A549 (cell line): ENCODE results near the gene ETV3. TPM values are rescaled to one million over a fixed set of nuclear protein-coding genes. Genes with fewer than 3 reads are reported as not detected.

Experiments used
- ATAC-seq, 2 experiments: fragments of 200-7000 bp in 1 of 2; fragments of >200 bp in 1 of 2; cut with Nextera tagmentation in 1 of 2; cut with Tn5 transposase in 1 of 2; 3 replicates each; pipeline versions ENCODE4 v1.8.0 to v1.9.1; 2018 to 2020; ENCODE audit warnings: mild to moderate bottlenecking in 1 of 2, moderate library complexity in 1 of 2
- CTCF ChIA-PET: fragments of 300-600 bp; sonication (Branson Sonifier 250); formaldehyde crosslinking; extraction: SDS; loops from one replicate; lab custom pipeline; 2021; ENCODE audit warnings: antibody characterized with exemption, inconsistent platforms; lab: Yijun Ruan, JAX
- POLR2A ChIA-PET: fragments of 350-600 bp; formaldehyde crosslinking; extraction: SDS; loops from one replicate; lab custom pipeline; 2021; ENCODE audit warnings: antibody characterized with exemption, inconsistent platforms; lab: Yijun Ruan, JAX
- DNase-seq, 2 experiments: peaks; one replicate each; pipeline versions ENCODE4 v3.0.0 to v3.0.0-alpha.2; 2011 to 2016; ENCODE audit warnings: low read depth in 1 of 2, low spot score in 1 of 2
- FAIRE-seq: peaks from 2 replicates; lab custom pipeline; 2011; peaks lifted over from hg19 to GRCh38; lab: Jason Lieb, UNC
- H3K27ac ChIP-seq, 2 experiments: fragments of >200 bp; sonication (Bioruptor Twin); formaldehyde crosslinking; 3 replicates each; pipeline ENCODE4 v1.5.1; 2016 to 2017
- H3K4me1 ChIP-seq: fragments of >200 bp; sonication (Bioruptor Twin); formaldehyde crosslinking; 3 replicates; pipeline ENCODE4 v1.6.1; 2016
- H3K4me2 ChIP-seq: fragments of >200 bp; sonication (Bioruptor Twin); formaldehyde crosslinking; 3 replicates; pipeline ENCODE4 v1.6.1; 2016
- H3K4me3 ChIP-seq: fragments of >200 bp; sonication (Bioruptor Twin); formaldehyde crosslinking; 3 replicates; pipeline ENCODE4 v1.5.1; 2016
- H3K9me3 ChIP-seq: fragments of >200 bp; sonication (Bioruptor Twin); formaldehyde crosslinking; 3 replicates; pipeline ENCODE4 v1.6.1; 2016
- BCL3 ChIP-seq: fragments of >200 bp; sonication (Bioruptor Twin); formaldehyde crosslinking; IDR thresholded peaks from 3 replicates; pipeline ENCODE4 v1.6.1; 2016
- CEBPB ChIP-seq, 2 experiments: fragments of >200 bp in 1 of 2; sonication (Bioruptor Twin) in 1 of 2; formaldehyde crosslinking in 1 of 2; IDR thresholded peaks; 2 replicates each; pipeline ENCODE4 v1.6.1; 2012 to 2016
- CHD2 ChIP-seq: fragments of 150-350 bp; IDR thresholded peaks from 2 replicates; pipeline ENCODE4 v1.6.1; 2014; ENCODE audit warnings: low read length; ENCODE audit not compliant: partially characterized antibody
- CHD4 ChIP-seq: fragments of 200-600 bp; sonication (generic); IDR thresholded peaks from 2 replicates; pipeline ENCODE4 v1.6.1; 2016; ENCODE audit warnings: antibody characterized with exemption, mild to moderate bottlenecking, borderline replicate concordance
- CTCF ChIP-seq: fragments of >200 bp; sonication (Bioruptor Twin); formaldehyde crosslinking; IDR thresholded peaks from 3 replicates; pipeline ENCODE4 v1.5.1; 2016
- FOSL2 ChIP-seq, 2 experiments: fragments of 450-650 bp in 1 of 2; fragments of >200 bp in 1 of 2; sonication (Bioruptor Twin) in 1 of 2; formaldehyde crosslinking; IDR thresholded peaks; 2 replicates each; pipeline versions ENCODE4 v1.5.0 to v1.6.1; 2016 to 2020; ENCODE audit warnings: mild to moderate bottlenecking in 1 of 2, moderate library complexity in 1 of 2
- FOXS1 ChIP-seq: fragments of 250-450 bp; sonication (Bioruptor Pico); IDR thresholded peaks from 2 replicates; pipeline ENCODE4 v1.5.0; 2020; ENCODE audit warnings: mild to moderate bottlenecking, moderate library complexity
- GATA3 ChIP-seq: IDR thresholded peaks from 2 replicates; pipeline ENCODE4 v1.6.1; 2012; ENCODE audit warnings: borderline replicate concordance
- HES2 ChIP-seq: fragments of >200 bp; sonication (Bioruptor Twin); formaldehyde crosslinking; IDR thresholded peaks from 2 replicates; pipeline ENCODE4 v1.6.1; 2016
- HEYL ChIP-seq: fragments of 250-450 bp; sonication (Bioruptor Pico); IDR thresholded peaks from 2 replicates; pipeline ENCODE4 v1.8.0; 2021; ENCODE audit warnings: mild to moderate bottlenecking, moderate library complexity
- HOXA7 ChIP-seq: fragments of 250-450 bp; sonication (Bioruptor Pico); IDR thresholded peaks from 2 replicates; pipeline ENCODE4 v1.5.0; 2020; ENCODE audit warnings: mild to moderate bottlenecking, moderate library complexity
- HOXB13 ChIP-seq: fragments of 250-450 bp; sonication (Bioruptor Pico); IDR thresholded peaks from 2 replicates; pipeline ENCODE4 v1.5.0; 2020; ENCODE audit warnings: low read depth, mild to moderate bottlenecking, moderate library complexity
- JUN ChIP-seq, 2 experiments: fragments of >200 bp; sonication (Bioruptor Twin); formaldehyde crosslinking; IDR thresholded peaks; 2 replicates in 1 of 2; 3 replicates in 1 of 2; pipeline ENCODE4 v1.6.1; 2016 to 2017
- NPAS2 ChIP-seq: fragments of 250-450 bp; sonication (Bioruptor Pico); IDR thresholded peaks from 2 replicates; pipeline ENCODE4 v1.8.0; 2022; ENCODE audit warnings: mild to moderate bottlenecking, moderate library complexity, borderline replicate concordance
- POLR2A ChIP-seq: IDR thresholded peaks from 2 replicates; pipeline ENCODE4 v1.6.1; 2012; ENCODE audit warnings: mild to moderate bottlenecking, low read length
- SREBF2 ChIP-seq: fragments of 450-650 bp; IDR thresholded peaks from 2 replicates; pipeline ENCODE4 v1.6.1; 2014; ENCODE audit warnings: mild to moderate bottlenecking, moderate library complexity
- ZFP36 ChIP-seq: fragments of 450-650 bp; IDR thresholded peaks from 2 replicates; pipeline ENCODE4 v1.6.1; 2014; ENCODE audit warnings: borderline replicate concordance; ENCODE audit not compliant: partially characterized antibody
- ZSCAN20 ChIP-seq: fragments of 250-450 bp; sonication (Bioruptor Pico); IDR thresholded peaks from 2 replicates; pipeline ENCODE4 v1.8.0; 2022; ENCODE audit warnings: mild to moderate bottlenecking, moderate library complexity
- WGBS: methylation state at CpG from one replicate; pipeline ENCODE4 v1.1.6; 2017; ENCODE audit errors: missing lambda C conversion rate; 5-methylcytosine and 5-hydroxymethylcytosine counted together
- polyA plus RNA-seq, 4 experiments: library from polyadenylated mRNA; depleted of rRNA in 3 of 4; stranded (reverse); fragments of >200 nt; fragmentation: RNase III in 1 of 4; extraction: RNeasy Plus Mini Kit Qiagen cat#74134 plus additional on column Dnase treatment in 1 of 4; gene quantifications; 2 replicates in 3 of 4; 3 replicates in 1 of 4; pipeline ENCODE4 v1.2.3, GENCODE V29; 2011 to 2017

ETV3 gene
- polyA plus RNA-seq, 2 of the 4 experiments (the other 2 are of a cell fraction): 11.1 to 14.5 TPM

- TF ChIP-seq HES2: no peak
Measured at GRCh38 chr1:157106813-157107189, 31.4 kb downstream of the ETV3 start (continued).

GRCh38 chr1:157105988-157106812, 32.0 kb downstream of the ETV3 start:
- H3K27ac ChIP-seq: peak overlapping the region; percentile 24 to 73; a peak in 4 of 6 replicates
- TF ChIP-seq HEYL: no peak
- no peak for TF ChIP-seq HOXB13 (CRISPR knock-in tag)
- no peak for TF ChIP-seq ZSCAN20 (CRISPR knock-in tag)
- no peak for TF ChIP-seq CEBPB (IDR thresholded peaks at IDR 0.05)
- TF ChIP-seq CTCF: no peak
- no peak for TF ChIP-seq FOSL2 (IDR thresholded peaks at IDR 0.05)
- TF ChIP-seq FOSL2 (CRISPR knock-in tag; IDR thresholded peaks at IDR 0.05): peak; percentile 13; the same call in 1 of the 2 replicates

GRCh38 chr1:157105298-157105987, 32.8 kb downstream of the ETV3 start:
- WGBS: 66% methylated on average over 14 of the region's 14 CpGs
- ChIA-PET POLR2A (no interaction called here), CTCF (interaction anchor here (1.5 to 11.4 kb wide), 4 partner anchors 10 to 50 kb away, joined by 3 to 104 read pairs (median 13); no protein-coding TSS in a partner anchor)
- Histone ChIP-seq H3K9me3 (no peaks in the 10 kb centered on the region), H3K4me2 (no peak overlapping the region), H3K4me1 (peaks cover 19% of the 10 kb centered on the region), H3K27ac (peak overlapping the region in 1 of 2 experiments; percentile 73; a peak in 3 of 6 replicates)
- ATAC-seq: no peak
- no peak for DNase-seq
- FAIRE-seq: no peak
- TF ChIP-seq ZFP36 (no peak), BCL3 (no peak), CHD4 (no peak), HOXA7 (CRISPR knock-in tag) (no peak), FOXS1 (no peak), NPAS2 (CRISPR knock-in tag) (no peak), JUN (IDR thresholded peaks at IDR 0.05) (no peak), GATA3 (no peak), CHD2 (no peak), POLR2A (no peak), SREBF2 (no peak)
- TF ChIP-seq, all 56 proteins: peak for 0
- no peak overlapping the region for H3K4me3 ChIP-seq

More at GRCh38 chr1:157105988-157106812, 32.0 kb downstream of the ETV3 start:
- DNase-seq: peak; percentile 40 to 67
- no peak for FAIRE-seq
- ChIA-PET POLR2A (interaction anchor here (1.1 kb wide), 1 partner anchor 15 kb away, joined by 3 read pairs; no protein-coding TSS in a partner anchor), CTCF (interaction anchor here (0.9 to 11.4 kb wide), 4 partner anchors 9 to 68 kb away, joined by 3 to 104 read pairs (median 4); no protein-coding TSS in a partner anchor)
- no peaks in the 10 kb centered on the region for H3K9me3 ChIP-seq
- ATAC-seq: peak; percentile 71 to 79
- H3K4me1 ChIP-seq: peaks cover 19% of the 10 kb centered on the region
- H3K4me2 ChIP-seq: peak overlapping the region; percentile 36; the same call in 2 of the 3 replicates
- 27% methylated on average over 2 of the region's 6 CpGs for WGBS
- H3K4me3 ChIP-seq: no peak overlapping the region
